HG03378 (cell line): ENCODE results near the gene PEF1.

Experiments
- ATAC-seq: cut with Tn5 transposase; IDR thresholded peaks from one replicate; pipeline ENCODE4 v1.9.1; 2021; ENCODE audit warnings: mild to moderate bottlenecking, moderate library complexity; ENCODE audit not compliant: unreplicated experiment

Gene PEF1

DNA sequence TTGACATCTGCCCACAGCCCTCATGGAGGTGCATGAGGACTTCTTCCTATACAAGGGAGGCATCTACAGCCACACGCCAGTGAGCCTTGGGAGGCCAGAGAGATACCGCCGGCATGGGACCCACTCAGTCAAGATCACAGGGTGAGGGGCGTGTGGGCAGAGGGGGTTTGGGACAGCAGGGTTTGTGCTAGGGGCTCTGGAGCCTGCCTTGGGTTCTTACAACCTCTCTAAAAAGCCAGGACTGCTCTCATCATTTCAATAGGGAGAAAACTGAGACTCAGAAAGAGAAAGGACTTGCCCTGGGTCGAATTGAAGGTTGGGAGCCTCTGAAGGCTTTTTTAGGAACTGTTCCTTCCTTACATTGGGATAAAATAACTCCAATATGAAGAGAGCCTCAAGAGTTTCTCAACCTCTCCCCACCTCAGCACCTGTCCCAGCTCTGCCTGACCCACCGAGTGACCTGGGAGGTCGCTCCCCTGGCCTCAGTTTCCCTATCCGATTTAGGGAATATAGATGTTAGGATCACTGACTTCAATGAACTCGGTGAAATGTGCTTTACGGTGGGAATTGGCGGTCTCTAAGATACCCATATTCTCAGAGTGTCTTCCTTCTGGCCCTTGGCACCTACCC lies 58.8 kb downstream of the PEF1 start:
- no peak for ATAC-seq

DNA sequence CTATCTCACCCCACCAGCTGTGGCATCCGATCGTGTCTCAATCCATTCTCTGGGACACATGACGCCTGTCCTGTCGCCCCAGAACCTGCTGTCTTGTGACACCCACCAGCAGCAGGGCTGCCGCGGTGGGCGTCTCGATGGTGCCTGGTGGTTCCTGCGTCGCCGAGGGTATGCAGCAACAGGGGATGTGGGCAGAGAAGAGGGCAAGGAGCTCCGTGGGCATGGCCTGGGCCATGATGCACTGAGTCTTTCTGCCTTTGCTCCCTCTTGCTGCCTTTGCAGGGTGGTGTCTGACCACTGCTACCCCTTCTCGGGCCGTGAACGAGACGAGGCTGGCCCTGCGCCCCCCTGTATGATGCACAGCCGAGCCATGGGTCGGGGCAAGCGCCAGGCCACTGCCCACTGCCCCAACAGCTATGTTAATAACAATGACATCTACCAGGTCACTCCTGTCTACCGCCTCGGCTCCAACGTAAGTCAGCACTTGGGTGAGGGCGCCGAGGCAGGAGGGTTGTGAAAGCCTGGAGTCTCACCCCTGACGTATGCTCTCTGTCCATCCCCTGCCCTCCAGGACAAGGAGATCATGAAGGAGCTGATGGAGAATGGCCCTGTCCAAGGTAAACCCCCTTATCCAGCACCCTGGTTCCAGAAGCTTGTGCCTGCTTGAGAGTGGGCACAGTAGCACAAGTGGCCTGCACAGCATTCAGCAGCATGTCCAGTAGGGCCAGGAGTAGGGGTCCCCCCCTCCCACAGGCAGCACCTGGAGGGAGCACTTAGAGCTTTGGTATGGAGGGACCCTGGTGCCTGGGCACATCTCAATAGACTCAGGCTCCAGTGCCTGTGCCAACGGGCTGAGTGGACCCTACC lies 59.6 kb downstream of the PEF1 start:
- no peak for ATAC-seq

DNA sequence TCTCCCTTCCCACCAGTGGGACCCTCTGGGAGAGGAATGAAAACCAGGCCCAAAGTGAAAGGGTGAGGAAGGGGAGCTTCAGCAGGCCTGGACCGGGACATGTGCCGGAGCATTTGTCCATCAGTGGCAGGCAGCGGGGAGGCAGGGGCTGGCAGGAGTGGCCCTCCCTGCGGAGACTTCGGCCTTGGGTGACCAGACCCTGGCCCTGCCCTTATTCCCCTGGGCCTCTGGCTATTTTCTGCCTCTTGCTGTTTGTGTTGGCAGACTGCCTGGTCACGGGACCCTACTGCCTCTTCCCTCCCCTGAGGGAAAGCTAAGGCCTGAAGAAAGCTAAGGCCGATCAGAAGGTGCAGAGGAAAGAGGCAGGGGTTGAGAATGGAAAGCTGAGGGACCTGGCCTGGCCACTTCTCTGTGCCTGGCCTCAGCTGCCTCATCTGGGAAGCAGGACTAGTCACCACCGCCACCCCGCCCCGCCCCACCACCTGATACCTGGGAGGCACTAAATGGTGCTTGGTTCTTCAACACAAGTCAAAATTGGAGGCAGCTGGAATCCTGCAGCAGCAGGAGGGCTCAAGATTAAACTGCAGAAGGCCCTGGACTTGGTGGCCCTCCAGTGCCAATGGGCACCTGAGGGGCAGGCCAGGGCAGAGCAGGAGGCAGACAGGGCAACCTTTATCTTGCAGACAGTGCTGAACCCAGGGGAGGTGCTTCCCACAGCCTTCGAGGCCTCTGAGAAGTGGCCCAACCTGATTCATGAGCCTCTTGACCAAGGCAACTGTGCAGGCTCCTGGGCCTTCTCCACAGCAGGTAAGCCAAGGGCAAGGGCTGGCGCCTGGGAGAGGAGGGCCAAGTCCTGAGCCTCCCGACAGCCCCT lies 60.4 kb downstream of the PEF1 start:
- ATAC-seq = no peak

DNA sequence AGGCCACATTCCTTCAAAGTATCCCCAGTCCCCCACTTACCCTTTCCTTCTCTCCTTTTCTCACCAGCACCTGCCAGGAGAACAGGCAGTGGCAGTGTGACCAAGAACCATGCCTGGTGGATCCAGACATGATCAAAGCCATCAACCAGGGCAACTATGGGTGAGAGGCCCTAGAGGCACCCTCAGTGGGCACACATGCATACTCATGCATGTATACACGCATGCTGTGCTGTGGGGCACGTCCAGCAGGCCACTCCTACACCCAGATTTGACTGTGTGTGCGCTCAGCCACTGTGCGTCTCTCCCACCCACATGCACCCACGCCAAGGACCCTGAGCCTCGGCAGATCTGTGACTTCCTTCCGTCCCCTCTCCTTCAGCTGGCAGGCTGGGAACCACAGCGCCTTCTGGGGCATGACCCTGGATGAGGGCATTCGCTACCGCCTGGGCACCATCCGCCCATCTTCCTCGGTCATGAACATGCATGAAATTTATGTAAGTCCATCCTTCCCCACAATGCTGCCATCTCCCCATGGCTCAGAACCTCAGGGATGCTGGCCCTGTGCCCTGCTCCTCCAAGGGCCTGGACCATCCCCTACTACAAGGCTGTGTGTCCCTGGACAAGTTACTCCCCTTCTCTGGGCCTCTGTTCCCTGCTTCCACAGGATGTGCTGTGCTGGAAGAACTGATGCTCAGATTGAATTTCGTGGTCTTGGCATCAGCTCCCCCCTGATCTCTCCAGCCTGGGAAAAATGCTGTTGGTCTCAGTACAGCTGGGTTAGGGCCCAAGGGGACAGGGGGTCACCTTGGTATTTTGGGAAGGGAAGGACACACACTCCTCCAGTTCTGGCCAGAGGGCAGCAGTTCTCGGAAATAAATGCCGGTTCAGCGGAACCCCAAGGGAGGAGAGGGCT lies 61.3 kb downstream of the PEF1 start:
- no peak for ATAC-seq

GRCh38 chr1:31581821-31582810 lies 62.6 kb downstream of the PEF1 start:
- no peak for ATAC-seq

- no peak for ATAC-seq
These were observed 63.6 kb downstream of the PEF1 start for GRCh38 chr1:31580891-31581603.

GRCh38 chr1:31580513-31580870 lies 64.2 kb downstream of the PEF1 start:
- no peak for ATAC-seq
